HepG2 (cell line): ENCODE data around the gene SOAT2. TPM values are rescaled to one million over a fixed set of nuclear protein-coding genes. Genes with fewer than 3 reads are reported as not detected.

Source experiments
- CERS6 ChIP-seq: sonication (generic); formaldehyde crosslinking; IDR thresholded peaks from 2 replicates; pipeline ENCODE4 v1.5.0; 2020; ENCODE audit warnings: missing genetic modification reagents
- CREB1 ChIP-seq, 2 experiments: fragments of 450-650 bp in 1 of 2; IDR thresholded peaks; 2 replicates each; pipeline ENCODE4 v1.6.1; 2016 to 2017; ENCODE audit warnings: control low read depth in 1 of 2, mild to moderate bottlenecking in 1 of 2, missing compliant biosample characterization in 1 of 2, missing genetic modification characterization in 1 of 2
- DNMT1 ChIP-seq: sonication (generic); formaldehyde crosslinking; IDR thresholded peaks from 2 replicates; pipeline ENCODE4 v1.5.1; 2020; ENCODE audit warnings: mild to moderate bottlenecking, missing genetic modification reagents
- DZIP1 ChIP-seq: sonication (generic); formaldehyde crosslinking; IDR thresholded peaks from 2 replicates; pipeline ENCODE4 v1.5.0; 2020; ENCODE audit warnings: mild to moderate bottlenecking, missing genetic modification reagents
- GPN1 ChIP-seq: sonication (generic); formaldehyde crosslinking; IDR thresholded peaks from 2 replicates; pipeline ENCODE4 v1.5.1; 2020; ENCODE audit warnings: missing genetic modification reagents, borderline replicate concordance
- MBNL3 ChIP-seq: fragments of 250-450 bp; sonication (Bioruptor Pico); conservative IDR thresholded peaks from 2 replicates; pipeline ENCODE4 v1.8.0; 2022; ENCODE audit warnings: mild to moderate bottlenecking, inconsistent platforms
- MNT ChIP-seq: fragments of 450-650 bp; IDR thresholded peaks from 2 replicates; pipeline ENCODE4 v1.6.1; 2016
- MXD1 ChIP-seq: sonication (generic); formaldehyde crosslinking; IDR thresholded peaks from 2 replicates; pipeline ENCODE4 v1.4.0; 2020; ENCODE audit warnings: mild to moderate bottlenecking, missing genetic modification reagents
- NR3C1 ChIP-seq: sonication (generic); formaldehyde crosslinking; IDR thresholded peaks from 2 replicates; pipeline ENCODE4 v1.4.0; 2020; ENCODE audit warnings: missing genetic modification reagents
- REPIN1 ChIP-seq: sonication (generic); formaldehyde crosslinking; IDR thresholded peaks from 2 replicates; pipeline ENCODE4 v1.8.0; 2022; ENCODE audit warnings: missing genetic modification reagents, low read depth, mild to moderate bottlenecking, borderline replicate concordance
- RFXANK ChIP-seq: IDR thresholded peaks from 2 replicates; pipeline ENCODE4 v1.6.1; 2016
- THRA ChIP-seq: sonication (generic); formaldehyde crosslinking; IDR thresholded peaks from 2 replicates; pipeline ENCODE4 v1.4.0; 2020; ENCODE audit warnings: missing genetic modification reagents, borderline replicate concordance
- ZBTB33 ChIP-seq: sonication (generic); formaldehyde crosslinking; IDR thresholded peaks from 2 replicates; pipeline ENCODE4 v1.4.0; 2020; ENCODE audit warnings: missing genetic modification reagents
- ZGPAT ChIP-seq: IDR thresholded peaks from 2 replicates; pipeline ENCODE4 v1.6.1; 2016; ENCODE audit warnings: mild to moderate bottlenecking
- ZNF224 ChIP-seq: sonication (generic); formaldehyde crosslinking; IDR thresholded peaks from 2 replicates; pipeline ENCODE4 v1.5.0; 2020; ENCODE audit warnings: mild to moderate bottlenecking, missing genetic modification reagents
- ZNF264 ChIP-seq: sonication (generic); formaldehyde crosslinking; IDR thresholded peaks from 2 replicates; pipeline ENCODE4 v1.4.0; 2020; ENCODE audit warnings: missing genetic modification reagents
- ZNF570 ChIP-seq: sonication (generic); formaldehyde crosslinking; IDR thresholded peaks from 2 replicates; pipeline ENCODE4 v1.4.0; 2020; ENCODE audit warnings: mild to moderate bottlenecking, missing genetic modification reagents, borderline replicate concordance
- polyA plus RNA-seq, 8 experiments: library from polyadenylated mRNA; depleted of rRNA in 3 of 8; stranded (reverse) in 7 of 8; unstranded in 1 of 8; fragments of >200 nt; fragmentation: Illumina TruSeq in 4 of 8; extraction: Trizol in 4 of 8; gene quantifications; 2 replicates each; pipeline versions ENCODE4 v1.2.1 to v1.2.3, GENCODE V29; 2011 to 2016; ENCODE audit warnings: low read depth in 4 of 8, missing spikeins in 1 of 8, mixed read lengths in 1 of 8; ENCODE audit not compliant: insufficient read depth in 1 of 8
- total RNA-seq, 5 experiments: library from RNA; depleted of rRNA; stranded (reverse); fragments of >200 nt; fragmentation: Illumina TruSeq; extraction: Trizol; gene quantifications; 2 replicates each; pipeline ENCODE4 v1.2.3, GENCODE V29; 2016; ENCODE audit warnings: low read depth in 1 of 5

SOAT2 gene
- total and polyA plus RNA-seq, 2 of the 13 experiments (the other 11 are each of a cell fraction or from before 2014, with no cell fraction given), result 14.9 to 108 TPM

- TF ChIP-seq ZNF224, result no peak
- no peak for TF ChIP-seq NR3C1 (CRISPR knock-in tag)
- no peak for TF ChIP-seq ZNF264 (CRISPR knock-in tag)
- TF ChIP-seq GPN1 (CRISPR knock-in tag), result no peak
- TF ChIP-seq MXD1 (CRISPR knock-in tag), result no peak
- no peak for TF ChIP-seq DNMT1 (CRISPR knock-in tag)
- TF ChIP-seq MBNL3, result no peak
- no peak for TF ChIP-seq RFXANK
- no peak for TF ChIP-seq DZIP1 (CRISPR knock-in tag)
- TF ChIP-seq ZGPAT (CRISPR knock-in tag), result peak; percentile 27; the same call in 1 of the 2 replicates
- TF ChIP-seq ZBTB33 (CRISPR knock-in tag), result no peak
- TF ChIP-seq MNT, result no peak
- TF ChIP-seq ZNF570, result no peak
- no peak for TF ChIP-seq CREB1 (IDR thresholded peaks at IDR 0.05)
- no peak for TF ChIP-seq CREB1 (CRISPR knock-in tag; IDR thresholded peaks at IDR 0.05)
- TF ChIP-seq THRA (CRISPR knock-in tag), result no peak
- no peak for TF ChIP-seq CERS6 (CRISPR knock-in tag)
- TF ChIP-seq REPIN1 (CRISPR knock-in tag), result no peak
These were observed 58.0 kb downstream of the SOAT2 start (continued) for GRCh38 chr12:53161119-53161911.
